ENCODE data around the gene SLC34A3.

SLC34A3 gene

GRCh38 chr9:137198051-137198901 is 32.4 kb upstream of the SLC34A3 start:
- DNase-seq, result no peak

- no peak for DNase-seq
These were observed 31.8 kb upstream of the SLC34A3 start for GRCh38 chr9:137198902-137199283.

- no peak for DNase-seq
These were observed 31.1 kb upstream of the SLC34A3 start for GRCh38 chr9:137199411-137200121.

GRCh38 chr9:137200311-137201204 is 30.1 kb upstream of the SLC34A3 start, which contains the start of gene TPRN:
Gene TPRN (minus strand): TSS chr9:137200741. CDS start chr9:137200711, 30 bp downstream.
- DNase-seq, result peak; percentile 98

- no peak for DNase-seq
These were observed 29.4 kb upstream of the SLC34A3 start for GRCh38 chr9:137201205-137201868.

GRCh38 chr9:137202966-137203365 is 27.7 kb upstream of the SLC34A3 start:
- DNase-seq, result no peak

GRCh38 chr9:137204731-137205125 is 26.0 kb upstream of the SLC34A3 start:
- DNase-seq, result no peak

- peak; percentile 44 for DNase-seq
These were observed 25.3 kb upstream of the SLC34A3 start, which contains the start of the genes NDOR1 and TMEM203 for GRCh38 chr9:137205126-137206069. Gene NDOR1 (plus strand): TSS chr9:137205700. CDS start chr9:137205778, 78 bp downstream. Gene TMEM203 (minus strand): TSS chr9:137205648. CDS start chr9:137205414, 234 bp downstream.

- no peak for DNase-seq
These were observed 24.1 kb upstream of the SLC34A3 start for GRCh38 chr9:137206602-137207001.

GRCh38 chr9:137211532-137211931 is 19.2 kb upstream of the SLC34A3 start:
- no peak for DNase-seq

GRCh38 chr9:137212520-137212919 is 18.2 kb upstream of the SLC34A3 start:
- DNase-seq, result no peak

GRCh38 chr9:137213160-137214060 is 17.3 kb upstream of the SLC34A3 start:
- no peak for DNase-seq

GRCh38 chr9:137214620-137215019 is 16.1 kb upstream of the SLC34A3 start:
- no peak for DNase-seq

- DNase-seq, result no peak
These were observed 15.3 kb upstream of the SLC34A3 start for GRCh38 chr9:137215196-137215986.

- no peak for DNase-seq
These were observed 14.3 kb upstream of the SLC34A3 start for GRCh38 chr9:137216188-137216965.

GRCh38 chr9:137217276-137218211 is 13.2 kb upstream of the SLC34A3 start:
- no peak for DNase-seq

GRCh38 chr9:137218212-137218753 is 12.4 kb upstream of the SLC34A3 start:
- DNase-seq, result no peak

Measured in NCI-H748 treated with DMSO at 0.1 percent for 48 hours (cell line).